LNCaP clone FGC (cell line): ENCODE data around the gene PPP2R2B.

Experiments used
- DNase-seq: peaks from one replicate; pipeline ENCODE4 v3.0.0-alpha.2; 2011; ENCODE audit warnings: low read depth
- H3K4me3 ChIP-seq: 2 replicates; pipeline ENCODE4 v1.5.1; 2011; ENCODE audit warnings: mild to moderate bottlenecking, low read depth, low read length, control low read depth
- CTCF ChIP-seq: IDR thresholded peaks from 2 replicates; pipeline ENCODE4 v1.5.1; 2012; ENCODE audit warnings: mild to moderate bottlenecking; ENCODE audit not compliant: control insufficient read depth, insufficient read depth; ENCODE audit errors: extremely low read depth

PPP2R2B gene

GRCh38 chr5:146716636-146717035 is 161.9 kb downstream of the PPP2R2B start:
- DNase-seq: no peak
- H3K4me3 ChIP-seq: no peak overlapping the region
- no peak for TF ChIP-seq CTCF

GRCh38 chr5:146710348-146710747 is 168.2 kb downstream of the PPP2R2B start:
- H3K4me3 ChIP-seq: no peak overlapping the region
- no peak for DNase-seq
- no peak for TF ChIP-seq CTCF

GRCh38 chr5:146707316-146707715 is 171.2 kb downstream of the PPP2R2B start:
- no peak for DNase-seq
- no peak overlapping the region for H3K4me3 ChIP-seq
- TF ChIP-seq CTCF: no peak

GRCh38 chr5:146706321-146706972 is 172.1 kb downstream of the PPP2R2B start:
- no peak overlapping the region for H3K4me3 ChIP-seq
- 0 out of 2 replicates have a peak, but pooled peaks have one; percentile 8 for TF ChIP-seq CTCF
- DNase-seq: no peak

- no peak overlapping the region for H3K4me3 ChIP-seq
- no peak for DNase-seq
- TF ChIP-seq CTCF: no peak
Observed at GRCh38 chr5:146704949-146705665, 173.4 kb downstream of the PPP2R2B start.

GRCh38 chr5:146703899-146704298 is 174.7 kb downstream of the PPP2R2B start:
- no peak for TF ChIP-seq CTCF
- DNase-seq: no peak
- no peak overlapping the region for H3K4me3 ChIP-seq
